ENCODE data around the gene MOB3B. TPM values are rescaled to one million over a fixed set of nuclear protein-coding genes. Genes with fewer than 3 reads are reported as not detected.
A peak's percentile ranks its signal among the peaks of the same experiment; 100 is the strongest.

The MOB3B gene
- total RNA-seq, 4 donors from 2014 or later: 16.2 to 23.7 (median 19.7) TPM

GRCh38 chr9:27545471-27545870 lies 15.9 kb upstream of the MOB3B start:
- peak overlapping the region in 1 of 4 donors; percentile 4 for H3K27ac ChIP-seq
- H3K36me3 ChIP-seq: peaks cover 0 to 16% (median 0%) of the 10 kb centered on the region in 3 donors
- no peak for TF ChIP-seq CTCF (IDR thresholded peaks at IDR 0.05)
- no peak for TF ChIP-seq EP300 (IDR thresholded peaks at IDR 0.05)
- no peak for TF ChIP-seq POLR2A (IDR thresholded peaks at IDR 0.05)
- peaks cover 0 to 25% (median 3%) of the 10 kb centered on the region in 4 donors for H3K4me1 ChIP-seq
- WGBS, 2 donors: 98 to 100% methylated on average over 3 of the region's 3 CpGs
- no peaks in the 10 kb centered on the region for H3K27me3 ChIP-seq
- no peaks in the 10 kb centered on the region for H3K9me3 ChIP-seq
- no peak for DNase-seq (ENCODE audit: low spot score in 2 of 2)
- no peak overlapping the region for H3K4me3 ChIP-seq

DNA sequence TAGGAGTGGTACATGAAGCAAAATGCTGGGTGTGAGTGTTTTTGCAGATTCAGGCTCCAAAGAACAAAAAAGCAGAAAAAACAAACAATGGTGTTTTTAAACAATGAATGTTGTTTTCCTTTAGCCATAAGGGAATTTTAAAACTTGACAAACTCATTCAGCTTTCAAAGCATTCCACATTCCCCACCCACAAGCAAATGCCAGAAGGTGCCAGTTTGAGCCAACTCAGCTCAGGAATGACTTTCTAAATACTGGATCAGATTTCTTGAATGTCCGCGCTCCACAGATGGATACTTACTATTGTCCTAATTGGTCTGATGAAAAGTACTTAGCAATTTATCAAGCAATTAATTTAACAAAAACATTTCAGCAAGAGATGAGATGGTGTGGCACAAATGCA lies 12.9 kb upstream of the MOB3B start:
- WGBS, 2 donors: 58 to 60% methylated on average over 2 of the region's 2 CpGs
- H3K4me1 ChIP-seq: peaks cover 0 to 43% (median 8%) of the 10 kb centered on the region in 4 donors
- no peak overlapping the region for H3K4me3 ChIP-seq
- no peak for DNase-seq (ENCODE audit: low spot score in 2 of 2)
- TF ChIP-seq EP300 (IDR thresholded peaks at IDR 0.05) (no peak), CTCF (IDR thresholded peaks at IDR 0.05) (no peak), POLR2A (IDR thresholded peaks at IDR 0.05) (no peak)
- H3K27ac ChIP-seq: peak overlapping the region in 2 of 4 donors; percentile 48 to 73
- no peaks in the 10 kb centered on the region for H3K9me3 ChIP-seq
- no peaks in the 10 kb centered on the region for H3K27me3 ChIP-seq
- H3K36me3 ChIP-seq: peaks cover 0 to 16% (median 0%) of the 10 kb centered on the region in 3 donors

GRCh38 chr9:27541740-27542139 lies 12.1 kb upstream of the MOB3B start:
- H3K9me3 ChIP-seq: no peaks in the 10 kb centered on the region
- 93 to 96% methylated on average over 4 of the region's 4 CpGs for WGBS, 2 donors
- DNase-seq (ENCODE audit: low spot score in 2 of 2): no peak
- peaks cover 0 to 12% (median 0%) of the 10 kb centered on the region in 3 donors for H3K36me3 ChIP-seq
- peak overlapping the region in 2 of 4 donors; percentile 56 to 73 for H3K27ac ChIP-seq
- H3K27me3 ChIP-seq: no peaks in the 10 kb centered on the region
- TF ChIP-seq CTCF (IDR thresholded peaks at IDR 0.05): no peak
- TF ChIP-seq EP300 (IDR thresholded peaks at IDR 0.05): no peak
- TF ChIP-seq POLR2A (IDR thresholded peaks at IDR 0.05): no peak
- no peak overlapping the region for H3K4me3 ChIP-seq
- H3K4me1 ChIP-seq: peaks cover 0 to 40% (median 8%) of the 10 kb centered on the region in 4 donors

DNA sequence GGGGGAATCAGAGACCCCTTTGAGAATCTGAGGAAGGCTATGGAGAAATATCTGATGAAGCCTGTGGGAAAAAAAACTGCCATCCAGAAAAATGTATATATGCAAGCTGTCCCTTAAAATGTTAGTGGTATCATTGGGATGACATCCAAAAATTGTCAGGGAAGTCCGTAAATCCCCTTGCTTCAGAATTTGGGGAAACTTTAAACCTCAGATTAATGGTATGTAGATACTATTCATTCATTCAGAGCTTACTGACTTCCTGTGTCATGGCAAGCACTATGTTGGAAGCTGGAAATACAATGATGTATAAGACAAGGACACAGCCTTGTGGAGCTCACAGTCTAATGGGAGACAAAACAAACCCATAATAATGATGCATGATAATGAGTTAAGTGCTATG lies 10.9 kb upstream of the MOB3B start:
- Histone ChIP-seq H3K27me3 (no peaks in the 10 kb centered on the region), H3K9me3 (no peaks in the 10 kb centered on the region), H3K27ac (peak overlapping the region in 3 of 4 donors; percentile 31 to 90 (median 85)), H3K4me3 (no peak overlapping the region), H3K36me3 (peaks cover 0 to 12% (median 0%) of the 10 kb centered on the region in 3 donors), H3K4me1 (peaks cover 0 to 45% (median 8%) of the 10 kb centered on the region in 4 donors)
- WGBS, 2 donors: 38 to 39% methylated on average over 1 of the region's 1 CpG
- DNase-seq (ENCODE audit: low spot score in 2 of 2): no peak
- TF ChIP-seq CTCF (IDR thresholded peaks at IDR 0.05) (no peak), POLR2A (IDR thresholded peaks at IDR 0.05) (no peak), EP300 (IDR thresholded peaks at IDR 0.05) (no peak)

- H3K27ac ChIP-seq: peak overlapping the region; percentile 51 to 90 (median 70)
- WGBS, 2 donors: 57 to 65% methylated on average over 5 of the region's 5 CpGs
- peaks cover 0 to 12% (median 0%) of the 10 kb centered on the region in 3 donors for H3K36me3 ChIP-seq
- H3K9me3 ChIP-seq: no peaks in the 10 kb centered on the region
- peak in 1 of 2 donors; percentile 45 for DNase-seq (ENCODE audit: low spot score in 2 of 2)
- TF ChIP-seq EP300 (IDR thresholded peaks at IDR 0.05) (peak; percentile 94 to 95), POLR2A (IDR thresholded peaks at IDR 0.05) (no peak)
- H3K4me1 ChIP-seq: peaks cover 0 to 53% (median 8%) of the 10 kb centered on the region in 4 donors
- no peak overlapping the region for H3K4me3 ChIP-seq
- H3K27me3 ChIP-seq: no peaks in the 10 kb centered on the region
These were observed 10.1 kb upstream of the MOB3B start for GRCh38 chr9:27539479-27540441.
